Activated CD8-positive, alpha-beta memory T cell treated with anti-CD3 and anti-CD28 coated beads, Interleukin-2, amount 50 U/mL, for 1 hour (primary cell): ENCODE results near the gene GJB2.

Source experiments
- DNase-seq: peaks from one replicate; pipeline ENCODE4 v3.0.0-alpha.2; 2020; ENCODE audit errors: extremely low read depth

GJB2 gene

DNA sequence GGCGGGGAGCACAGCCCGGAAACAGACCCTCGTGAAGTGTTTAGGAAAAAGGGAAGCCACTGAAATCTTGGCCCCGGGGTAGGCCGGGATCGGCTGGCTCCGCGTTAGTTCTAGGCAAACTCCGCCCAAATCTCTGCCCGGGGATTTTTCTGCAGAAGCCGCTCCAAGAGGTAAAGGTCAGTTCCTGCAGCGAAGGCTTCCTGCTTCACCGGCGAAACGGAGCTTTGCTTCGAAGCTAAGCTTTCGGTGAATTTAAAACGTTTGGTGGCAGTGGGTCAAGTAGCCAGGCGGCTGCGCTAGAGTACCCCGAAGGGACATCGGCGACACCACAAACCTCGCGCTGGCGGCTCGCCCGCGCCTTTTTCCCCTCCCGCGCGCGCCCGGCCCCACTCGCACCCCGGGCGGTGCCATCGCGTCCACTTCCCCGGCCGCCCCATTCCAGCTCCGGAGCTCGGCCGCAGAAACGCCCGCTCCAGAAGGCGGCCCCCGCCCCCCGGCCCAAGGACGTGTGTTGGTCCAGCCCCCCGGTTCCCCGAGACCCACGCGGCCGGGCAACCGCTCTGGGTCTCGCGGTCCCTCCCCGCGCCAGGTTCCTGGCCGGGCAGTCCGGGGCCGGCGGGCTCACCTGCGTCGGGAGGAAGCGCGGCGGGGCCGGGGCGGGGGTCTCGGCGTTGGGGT, 441 bp downstream of the GJB2 start:
- DNase-seq = no peak

DNA sequence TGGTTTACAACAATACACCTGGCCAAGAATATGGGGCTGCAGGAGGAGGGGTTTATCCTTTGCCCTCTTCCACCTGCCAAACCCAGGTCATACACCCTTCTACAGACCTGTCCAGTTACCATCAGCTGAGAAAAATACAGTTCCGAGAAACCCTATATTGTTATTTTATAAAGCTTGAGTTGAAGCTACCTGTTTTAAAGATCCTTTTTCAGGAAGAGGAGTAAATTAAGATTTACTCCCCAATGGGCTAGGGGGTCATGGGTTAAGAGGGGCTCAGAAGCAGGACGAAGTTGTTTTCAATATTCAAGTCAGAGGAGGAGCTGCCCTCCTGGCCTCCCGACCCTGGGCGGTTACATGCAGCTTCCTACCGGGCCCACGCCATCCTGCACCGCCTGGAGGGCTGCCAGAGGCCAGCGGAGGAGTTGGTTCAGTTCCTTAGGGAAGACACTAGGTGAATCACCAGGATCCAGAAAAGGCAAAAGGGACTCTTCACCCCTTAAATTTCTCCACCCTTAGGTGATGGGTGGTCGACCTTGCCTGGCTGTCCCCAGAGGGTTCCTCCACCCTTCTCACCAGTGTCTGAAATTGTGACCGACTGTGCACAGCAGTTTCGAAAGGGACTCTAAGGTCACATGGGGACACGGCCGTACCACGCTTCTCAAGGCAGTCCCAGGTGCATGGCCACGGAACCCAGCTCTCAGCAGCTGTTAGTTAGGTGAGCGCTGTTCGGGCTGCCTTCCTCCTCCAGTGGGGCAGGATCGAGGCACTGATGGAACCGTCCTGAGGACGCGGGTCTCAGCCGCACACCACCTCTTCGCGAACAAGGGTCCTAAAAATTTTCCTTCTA, 1.2 kb downstream of the GJB2 start:
- no peak for DNase-seq

DNA sequence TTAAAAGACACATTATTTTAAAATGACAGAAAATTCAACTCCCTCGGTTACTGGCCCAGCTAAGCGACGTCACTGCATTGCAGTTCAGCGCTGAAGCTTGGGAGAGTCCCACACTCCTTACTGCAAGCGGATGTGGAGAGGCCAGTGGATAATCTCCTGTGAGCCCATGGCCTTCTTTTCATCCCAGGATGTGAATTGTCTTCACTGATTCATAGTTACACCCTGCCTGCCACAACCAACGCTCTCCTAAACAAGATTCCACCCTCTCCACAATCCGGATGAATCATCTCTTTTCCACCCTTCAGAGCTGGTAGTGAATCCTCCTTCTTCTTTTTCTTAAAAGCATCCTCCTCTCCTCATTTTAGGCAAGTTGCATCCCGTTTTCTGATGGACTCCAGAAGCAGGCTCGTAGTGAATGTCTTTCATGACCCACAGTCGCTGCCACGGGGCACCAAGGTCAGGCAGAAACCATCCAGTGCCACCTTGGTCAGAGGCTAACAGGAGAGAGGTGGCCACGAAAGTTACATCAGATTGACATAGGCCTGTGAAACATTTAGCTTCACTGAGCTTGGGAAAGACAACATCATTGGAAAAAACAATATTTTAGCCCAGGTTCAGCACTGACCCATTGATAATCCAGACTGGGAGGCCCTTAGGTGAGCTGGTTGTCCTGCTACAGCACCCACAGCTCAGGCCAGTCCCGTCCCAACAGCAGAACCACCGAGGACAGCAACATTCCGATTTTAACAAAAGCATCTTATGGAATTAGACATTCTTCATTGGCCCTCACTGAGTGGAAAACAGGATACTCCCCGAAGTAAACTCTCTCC, 2.0 kb downstream of the GJB2 start:
- DNase-seq = no peak

DNA sequence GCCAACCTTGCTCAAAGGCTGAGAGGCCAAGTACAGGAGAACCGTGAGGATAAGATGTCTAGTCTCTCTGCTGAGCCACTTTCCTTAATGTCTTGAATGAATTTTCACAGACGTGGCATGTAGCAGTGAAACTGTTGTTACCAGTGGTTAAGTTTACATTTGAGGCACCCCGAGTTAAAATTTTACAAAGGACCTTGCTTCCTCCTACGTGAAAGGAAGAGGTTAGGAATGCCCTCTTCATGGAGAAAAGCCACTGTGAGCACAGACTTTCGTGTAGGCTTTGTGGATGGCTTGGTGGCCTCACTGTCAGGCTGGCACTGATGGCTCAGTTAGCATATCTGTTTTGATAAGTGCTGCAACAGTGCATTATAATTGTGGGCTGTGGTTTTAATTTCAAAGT, 2.7 kb downstream of the GJB2 start:
- DNase-seq = no peak

DNA sequence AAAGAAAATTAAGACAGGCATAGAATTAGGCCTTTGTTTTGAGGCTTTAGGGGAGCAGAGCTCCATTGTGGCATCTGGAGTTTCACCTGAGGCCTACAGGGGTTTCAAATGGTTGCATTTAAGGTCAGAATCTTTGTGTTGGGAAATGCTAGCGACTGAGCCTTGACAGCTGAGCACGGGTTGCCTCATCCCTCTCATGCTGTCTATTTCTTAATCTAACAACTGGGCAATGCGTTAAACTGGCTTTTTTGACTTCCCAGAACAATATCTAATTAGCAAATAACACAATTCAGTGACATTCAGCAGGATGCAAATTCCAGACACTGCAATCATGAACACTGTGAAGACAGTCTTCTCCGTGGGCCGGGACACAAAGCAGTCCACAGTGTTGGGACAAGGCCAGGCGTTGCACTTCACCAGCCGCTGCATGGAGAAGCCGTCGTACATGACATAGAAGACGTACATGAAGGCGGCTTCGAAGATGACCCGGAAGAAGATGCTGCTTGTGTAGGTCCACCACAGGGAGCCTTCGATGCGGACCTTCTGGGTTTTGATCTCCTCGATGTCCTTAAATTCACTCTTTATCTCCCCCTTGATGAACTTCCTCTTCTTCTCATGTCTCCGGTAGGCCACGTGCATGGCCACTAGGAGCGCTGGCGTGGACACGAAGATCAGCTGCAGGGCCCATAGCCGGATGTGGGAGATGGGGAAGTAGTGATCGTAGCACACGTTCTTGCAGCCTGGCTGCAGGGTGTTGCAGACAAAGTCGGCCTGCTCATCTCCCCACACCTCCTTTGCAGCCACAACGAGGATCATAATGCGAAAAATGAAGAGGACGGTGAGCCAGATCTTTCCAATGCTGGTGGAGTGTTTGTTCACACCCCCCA, 3.8 kb downstream of the GJB2 start:
- DNase-seq = no peak

DNA sequence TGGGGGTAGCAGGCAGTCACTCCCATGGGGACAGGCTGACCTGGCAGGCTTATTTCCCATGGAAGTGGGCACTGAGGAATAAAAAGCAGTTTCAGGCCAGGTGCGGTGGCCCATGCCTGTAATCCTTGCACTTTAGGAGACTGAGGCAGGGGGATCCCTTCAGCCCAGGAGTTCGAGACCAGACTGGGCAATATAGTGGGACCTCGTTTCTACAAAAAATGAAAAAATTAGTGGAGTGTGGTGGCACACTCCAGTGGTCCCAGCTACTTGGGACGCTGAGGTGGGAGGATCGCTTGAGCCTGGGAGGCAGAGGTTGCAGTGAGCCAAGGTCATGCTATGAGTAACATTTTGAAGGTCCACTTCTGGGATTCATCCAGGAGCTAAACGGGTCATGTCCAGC, 6.0 kb downstream of the GJB2 start:
- no peak for DNase-seq

DNA sequence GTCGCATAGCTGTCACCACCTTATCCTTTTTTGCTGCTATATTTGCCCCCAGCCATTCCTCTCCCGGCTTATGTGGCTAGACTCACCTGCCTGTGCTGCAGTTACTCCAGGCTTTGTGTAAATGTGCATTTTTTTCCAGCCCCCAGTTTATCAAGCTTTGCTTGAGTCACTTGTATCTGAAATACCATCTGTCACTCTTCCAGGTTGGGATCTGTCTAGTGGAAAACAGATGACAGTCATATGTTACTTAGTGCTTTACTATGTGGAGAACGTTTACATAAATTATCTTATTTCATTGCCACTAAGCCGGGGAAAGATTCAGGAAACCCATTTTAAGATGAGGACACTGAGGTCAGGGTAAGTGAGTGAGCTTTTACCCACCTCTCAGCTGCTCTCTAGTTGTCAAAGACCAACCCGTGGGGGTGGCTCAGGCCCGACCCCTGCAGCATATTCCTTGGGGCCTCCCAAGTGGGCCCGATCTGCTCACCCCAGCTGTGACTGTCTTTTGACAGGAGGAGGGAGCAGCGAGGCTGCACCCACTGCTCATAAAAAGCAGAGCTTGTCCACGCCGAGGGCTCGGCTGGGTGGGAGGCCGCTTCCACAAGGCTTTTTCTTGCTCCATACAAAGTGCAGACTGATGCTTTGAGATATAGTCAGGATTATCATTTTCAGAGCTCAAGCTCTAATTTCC, 7.2 kb downstream of the GJB2 start:
- no peak for DNase-seq

DNA sequence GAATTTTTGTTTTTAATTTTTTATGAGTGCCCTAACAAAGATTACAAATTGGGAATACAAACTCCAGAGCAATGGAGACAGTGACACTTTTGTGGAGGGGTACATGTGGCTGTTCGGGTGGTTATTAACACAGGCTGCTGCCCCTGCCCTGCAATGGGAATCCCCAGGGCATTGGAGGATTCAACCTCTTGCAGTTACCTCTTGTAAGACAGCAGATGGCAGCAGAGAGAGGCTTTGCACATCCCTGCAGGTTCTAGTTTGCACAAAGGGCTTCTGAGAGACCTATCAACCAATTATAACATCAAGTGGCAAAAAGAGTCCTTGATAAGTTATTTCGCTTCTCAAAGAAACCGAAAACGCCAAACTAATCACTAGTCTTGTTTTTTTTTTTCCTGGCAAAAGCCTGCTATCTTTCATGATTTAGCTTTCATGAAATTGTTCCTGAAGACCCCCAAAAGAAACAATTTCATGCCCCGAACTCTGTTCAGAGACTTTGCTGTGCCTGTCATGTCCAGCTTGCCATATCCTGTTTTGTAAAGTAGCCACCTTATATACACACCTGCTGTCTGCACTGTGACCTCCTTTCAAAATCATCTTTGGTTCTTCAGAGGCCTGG, 10.4 kb downstream of the GJB2 start:
- no peak for DNase-seq

DNA sequence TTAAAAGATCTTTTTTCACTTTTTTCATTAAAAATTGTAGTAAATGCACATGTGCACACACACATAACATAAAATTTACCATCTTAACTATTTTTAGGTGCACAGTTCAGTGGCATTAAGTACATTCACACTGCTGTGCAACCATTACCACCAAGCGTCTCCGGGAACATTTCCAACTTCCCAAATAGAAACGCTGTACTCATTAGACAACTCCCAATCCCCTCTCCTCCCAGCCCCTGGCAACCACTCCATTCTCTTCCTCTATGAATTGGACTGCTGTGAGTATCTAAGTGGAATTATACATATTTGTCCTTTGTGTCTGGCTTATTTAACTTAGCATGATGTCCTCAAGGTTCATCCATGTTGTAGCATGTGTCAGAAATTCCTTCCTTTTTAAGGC, 11.6 kb downstream of the GJB2 start:
- no peak for DNase-seq

DNA sequence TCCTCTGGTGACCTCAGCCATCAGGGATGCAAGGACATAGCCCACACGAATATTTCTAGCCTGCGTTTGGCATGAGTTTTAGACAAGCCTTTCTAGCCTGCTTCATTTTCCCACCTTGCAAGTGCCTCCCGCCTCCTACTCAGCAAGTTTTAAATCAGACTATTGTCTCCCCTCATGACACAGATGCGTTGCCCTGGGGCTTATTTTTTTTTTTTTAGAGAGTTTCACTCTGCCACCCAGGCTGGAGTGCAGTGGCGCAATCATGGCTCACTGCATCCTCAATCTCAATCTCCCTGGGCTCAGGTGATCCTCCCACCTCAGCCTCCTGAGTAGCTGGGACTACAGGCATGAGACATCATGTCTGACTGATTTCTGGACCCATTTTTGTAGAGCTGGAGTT, 14.6 kb downstream of the GJB2 start:
- no peak for DNase-seq

DNA sequence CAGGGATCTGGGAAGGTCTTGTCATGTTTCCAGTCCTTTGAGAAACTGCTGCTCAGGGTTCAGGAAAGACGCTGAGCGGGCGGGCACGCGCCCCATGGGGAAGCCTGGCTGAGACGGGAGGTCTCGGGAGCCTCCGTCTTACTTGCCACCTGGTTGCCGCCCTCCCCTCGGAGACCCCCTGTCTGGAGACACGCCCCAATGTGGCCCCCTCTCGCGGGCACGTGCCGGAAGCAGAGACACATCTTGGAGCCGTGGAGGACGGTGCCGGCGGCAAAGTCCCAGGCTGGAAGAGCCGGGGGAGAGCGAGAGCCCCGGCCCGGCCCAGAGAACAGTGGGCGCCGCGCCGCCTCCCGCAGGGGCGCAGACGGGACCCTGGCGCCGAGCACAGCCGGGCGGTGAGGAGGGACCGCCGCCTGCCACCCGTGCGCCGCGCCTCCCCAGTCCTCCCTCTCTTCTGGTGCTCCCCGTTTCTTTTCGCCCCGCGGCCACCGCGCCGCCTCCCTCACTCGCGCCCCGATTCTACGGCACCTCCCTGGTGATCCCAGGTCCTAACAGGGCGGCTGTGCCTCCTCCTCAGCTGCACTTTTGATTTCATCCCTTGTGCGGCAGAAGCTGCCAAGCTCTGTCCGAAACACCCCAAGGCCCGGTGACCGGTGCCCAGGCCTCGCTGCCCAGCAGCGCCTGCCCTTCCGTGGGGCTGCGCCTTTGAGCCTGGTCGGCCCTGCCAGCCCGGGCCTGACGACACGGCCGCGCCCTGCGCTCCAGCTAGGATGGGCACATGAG, 15.5 kb downstream of the GJB2 start:
- no peak for DNase-seq

DNA sequence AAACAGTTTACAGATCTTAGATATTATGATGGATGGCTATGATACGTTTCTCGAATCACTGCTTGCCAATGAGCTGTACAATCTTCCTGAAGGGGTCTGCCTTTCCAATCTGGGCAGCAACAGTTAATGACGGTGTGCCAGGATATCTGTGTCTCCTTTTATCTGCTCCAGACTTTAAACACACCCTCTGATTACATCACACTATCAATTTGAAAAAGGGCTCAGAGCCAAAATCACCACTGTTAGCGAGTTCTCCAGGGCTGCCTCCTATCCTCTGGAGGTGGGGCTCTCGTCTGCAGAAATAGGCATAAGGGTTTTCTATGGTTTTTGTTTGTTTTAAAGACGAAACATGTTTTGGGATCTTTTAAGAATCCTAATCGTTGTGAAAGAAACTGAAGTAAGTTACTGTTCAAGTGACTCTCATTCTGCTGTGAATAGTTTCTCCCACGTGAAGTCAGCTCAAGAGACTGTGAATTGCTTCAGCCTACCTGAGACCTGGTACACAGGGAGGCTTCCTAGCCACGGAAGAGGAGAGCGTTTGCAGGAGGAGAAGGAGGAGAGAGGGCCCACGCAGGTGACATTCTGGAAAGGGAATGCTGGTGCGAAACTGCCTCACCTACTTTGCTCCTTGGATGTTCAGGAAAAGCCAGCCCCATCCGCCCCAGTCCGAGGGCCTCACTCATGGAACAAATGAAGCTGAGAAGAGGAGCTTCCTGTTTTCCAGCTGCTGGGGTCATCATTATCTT, 16.7 kb downstream of the GJB2 start:
- no peak for DNase-seq

DNA sequence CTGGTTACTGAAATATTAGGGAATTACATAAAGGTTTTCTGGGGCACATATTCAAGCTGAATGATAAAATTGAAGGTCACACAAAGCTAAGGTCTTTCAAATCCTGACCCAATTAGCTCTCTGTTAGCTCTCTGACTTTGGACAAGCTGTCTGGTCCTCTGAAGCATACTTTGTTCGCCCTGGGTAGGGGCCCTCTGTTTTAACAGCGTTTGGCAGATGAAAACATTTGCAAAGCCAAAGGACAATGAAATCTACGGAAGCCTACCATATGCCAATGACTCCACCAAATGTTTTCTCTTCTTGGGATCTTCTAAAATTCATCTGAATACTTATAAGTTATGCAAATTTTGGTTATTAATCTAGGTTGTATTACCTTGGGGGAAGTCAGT, 17.3 kb downstream of the GJB2 start:
- DNase-seq = no peak

DNA sequence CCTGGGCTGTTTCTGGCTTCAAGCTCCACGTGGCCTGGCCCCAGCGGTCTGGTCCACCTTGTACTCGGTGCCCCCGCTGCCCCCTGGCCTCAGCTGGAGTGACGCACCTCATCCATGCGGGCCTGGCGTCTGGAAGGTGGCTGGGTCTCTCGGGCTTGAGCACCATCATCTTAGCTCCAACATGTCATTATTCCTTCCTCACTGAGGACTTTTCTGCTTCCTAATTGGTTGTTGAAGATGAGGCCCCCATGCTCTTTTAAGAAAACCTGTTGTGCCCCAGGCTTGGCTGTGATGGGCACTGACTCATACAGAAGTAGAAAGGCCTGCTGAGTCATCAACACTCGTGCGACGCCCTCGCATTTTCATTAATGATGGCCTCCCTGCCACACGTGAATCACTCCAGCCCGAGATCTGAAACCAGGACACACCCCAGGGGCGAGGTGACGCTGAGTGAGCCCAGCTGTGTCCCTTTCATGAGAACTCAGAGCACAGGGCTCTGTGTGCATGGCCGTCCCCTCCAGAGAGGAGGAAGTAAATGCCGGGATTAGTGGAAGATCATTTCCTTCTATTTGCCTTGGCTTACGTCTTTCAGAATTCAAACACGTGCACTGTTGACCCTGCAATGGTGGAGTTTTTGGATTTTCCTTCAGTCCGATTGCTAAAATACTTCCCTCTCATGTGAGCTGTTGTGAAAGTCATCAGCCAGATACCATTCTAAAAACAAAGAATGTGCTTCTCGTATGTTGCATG, 17.9 kb downstream of the GJB2 start:
- DNase-seq = no peak

DNA sequence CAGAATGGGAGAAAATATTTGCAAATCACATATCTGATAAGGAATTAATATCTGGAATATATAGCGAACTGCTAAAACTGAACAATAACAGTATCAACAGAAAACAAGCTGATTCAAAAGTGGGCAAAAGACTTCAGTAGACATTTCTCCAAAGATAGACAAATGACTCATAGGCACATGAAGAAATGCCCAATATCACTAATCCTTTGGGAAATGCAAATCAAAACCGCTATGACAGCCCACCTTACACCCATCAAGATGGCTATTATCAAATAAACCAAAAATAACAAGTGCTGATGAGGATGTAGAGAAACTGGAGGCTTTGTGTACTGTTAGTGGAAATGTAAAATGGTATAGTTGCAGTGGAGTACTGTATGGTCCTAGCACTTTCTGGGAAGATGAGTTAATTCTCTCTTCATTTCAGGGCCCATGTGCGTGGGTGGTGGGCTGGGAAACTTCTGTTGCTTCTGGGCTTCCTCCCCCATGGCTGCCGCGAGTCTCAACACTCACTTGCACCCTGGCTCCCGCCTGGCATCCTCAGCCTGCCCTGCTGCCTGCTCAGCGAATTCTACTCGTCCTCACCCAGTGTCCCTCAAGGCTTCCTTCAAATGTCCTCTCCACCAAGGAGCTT, 19.5 kb downstream of the GJB2 start:
- no peak for DNase-seq

DNA sequence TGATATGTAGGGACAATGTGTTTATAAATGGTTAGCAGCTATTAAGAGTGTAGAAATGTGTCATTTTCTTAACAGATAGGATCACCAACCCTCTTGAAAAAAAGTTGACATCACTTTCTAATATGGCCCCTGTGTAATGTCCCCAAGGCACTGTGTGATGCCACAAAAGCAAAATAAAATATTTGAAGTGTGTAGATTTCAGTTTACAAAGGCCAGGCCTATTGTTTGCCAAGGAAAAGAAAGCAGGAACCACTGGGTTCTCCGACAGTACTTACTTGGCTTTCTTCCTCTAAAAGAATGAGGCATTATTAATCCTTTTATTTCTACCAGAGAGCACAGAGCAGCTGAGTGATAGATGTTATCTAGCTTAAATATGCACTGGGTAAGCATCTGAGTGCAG, 21.4 kb downstream of the GJB2 start:
- no peak for DNase-seq

DNA sequence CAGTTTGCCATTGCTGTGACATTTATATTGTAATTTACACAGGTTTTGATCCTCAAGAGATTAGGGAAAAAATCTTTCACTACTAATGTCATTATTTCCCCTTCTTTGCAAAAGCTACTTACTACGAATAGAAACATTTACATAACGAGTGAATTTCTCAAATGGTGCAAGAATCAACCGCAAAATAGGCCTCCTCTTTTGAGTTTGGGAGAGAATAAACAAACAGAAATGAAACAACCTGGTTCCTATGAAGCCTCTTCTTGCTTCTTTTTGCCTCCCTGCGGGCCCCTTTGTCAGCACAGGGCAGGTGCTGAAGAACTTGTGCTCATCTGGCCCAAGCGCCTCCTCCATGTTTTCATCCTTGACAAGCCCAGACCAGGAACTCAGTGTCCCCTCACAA, 21.8 kb downstream of the GJB2 start:
- DNase-seq = no peak

DNA sequence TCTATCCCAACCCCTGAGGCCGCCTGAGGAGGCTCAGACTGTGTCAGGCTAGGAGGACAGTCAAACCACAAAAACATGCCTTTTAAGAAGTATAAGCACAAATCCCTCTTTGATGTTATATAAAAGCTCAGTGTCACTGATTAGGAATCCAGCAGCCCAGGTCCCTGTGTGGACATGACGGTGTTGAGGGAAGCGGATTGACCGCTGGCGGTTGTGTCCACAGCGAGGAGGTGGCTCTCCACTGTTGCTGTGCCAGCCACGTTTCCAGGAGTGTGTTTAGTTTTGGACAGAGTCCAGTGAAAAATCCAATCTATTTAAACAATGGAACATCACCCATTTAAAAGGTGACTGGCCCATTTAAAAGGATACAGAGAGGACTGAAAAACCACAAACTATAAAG, 24.3 kb downstream of the GJB2 start:
- DNase-seq = no peak
